A549 (cell line): ENCODE results near the gene KIAA0040. TPM values are rescaled to one million over a fixed set of nuclear protein-coding genes. Genes with fewer than 3 reads are reported as not detected.

Source experiments
- ATAC-seq, 2 experiments: fragments of 200-7000 bp in 1 of 2; fragments of >200 bp in 1 of 2; cut with Nextera tagmentation in 1 of 2; cut with Tn5 transposase in 1 of 2; 3 replicates each; pipeline versions ENCODE4 v1.8.0 to v1.9.1; 2018 to 2020; ENCODE audit warnings: mild to moderate bottlenecking in 1 of 2, moderate library complexity in 1 of 2
- CTCF ChIA-PET: fragments of 300-600 bp; sonication (Branson Sonifier 250); formaldehyde crosslinking; extraction: SDS; loops from one replicate; lab custom pipeline; 2021; ENCODE audit warnings: antibody characterized with exemption, inconsistent platforms; lab: Yijun Ruan, JAX
- POLR2A ChIA-PET: fragments of 350-600 bp; formaldehyde crosslinking; extraction: SDS; loops from one replicate; lab custom pipeline; 2021; ENCODE audit warnings: antibody characterized with exemption, inconsistent platforms; lab: Yijun Ruan, JAX
- DNase-seq, 2 experiments: peaks; one replicate each; pipeline versions ENCODE4 v3.0.0 to v3.0.0-alpha.2; 2011 to 2016; ENCODE audit warnings: low read depth in 1 of 2, low spot score in 1 of 2
- FAIRE-seq: peaks from 2 replicates; lab custom pipeline; 2011; peaks lifted over from hg19 to GRCh38; lab: Jason Lieb, UNC
- H3K27ac ChIP-seq, 2 experiments: fragments of >200 bp; sonication (Bioruptor Twin); formaldehyde crosslinking; 3 replicates each; pipeline ENCODE4 v1.5.1; 2016 to 2017
- H3K4me1 ChIP-seq: fragments of >200 bp; sonication (Bioruptor Twin); formaldehyde crosslinking; 3 replicates; pipeline ENCODE4 v1.6.1; 2016
- H3K4me2 ChIP-seq: fragments of >200 bp; sonication (Bioruptor Twin); formaldehyde crosslinking; 3 replicates; pipeline ENCODE4 v1.6.1; 2016
- H3K4me3 ChIP-seq: fragments of >200 bp; sonication (Bioruptor Twin); formaldehyde crosslinking; 3 replicates; pipeline ENCODE4 v1.5.1; 2016
- H3K9me3 ChIP-seq: fragments of >200 bp; sonication (Bioruptor Twin); formaldehyde crosslinking; 3 replicates; pipeline ENCODE4 v1.6.1; 2016
- ATOH8 ChIP-seq: fragments of 250-450 bp; sonication (Bioruptor Pico); IDR thresholded peaks from 2 replicates; pipeline ENCODE4 v1.5.0; 2020; ENCODE audit warnings: low read depth, mild to moderate bottlenecking, moderate library complexity
- BCL3 ChIP-seq: fragments of >200 bp; sonication (Bioruptor Twin); formaldehyde crosslinking; IDR thresholded peaks from 3 replicates; pipeline ENCODE4 v1.6.1; 2016
- CEBPB ChIP-seq, 2 experiments: fragments of >200 bp in 1 of 2; sonication (Bioruptor Twin) in 1 of 2; formaldehyde crosslinking in 1 of 2; IDR thresholded peaks; 2 replicates each; pipeline ENCODE4 v1.6.1; 2012 to 2016
- CHD4 ChIP-seq: fragments of 200-600 bp; sonication (generic); IDR thresholded peaks from 2 replicates; pipeline ENCODE4 v1.6.1; 2016; ENCODE audit warnings: antibody characterized with exemption, mild to moderate bottlenecking, borderline replicate concordance
- EHF ChIP-seq: fragments of 250-450 bp; sonication (Bioruptor Pico); IDR thresholded peaks from 2 replicates; pipeline ENCODE4 v1.5.0; 2020; ENCODE audit warnings: mild to moderate bottlenecking
- EHMT2 ChIP-seq: fragments of 200-600 bp; sonication (generic); IDR thresholded peaks from 2 replicates; pipeline ENCODE4 v1.6.1; 2016; ENCODE audit warnings: antibody characterized with exemption, low read depth, mild to moderate bottlenecking, moderate library complexity
- ESRRA ChIP-seq: fragments of 150-350 bp; IDR thresholded peaks from 2 replicates; pipeline ENCODE4 v1.6.1; 2014; ENCODE audit warnings: mild to moderate bottlenecking, low read length, borderline replicate concordance
- FOSB ChIP-seq: fragments of 250-450 bp; sonication (Bioruptor Pico); IDR thresholded peaks from 2 replicates; pipeline ENCODE4 v1.5.0; 2020; ENCODE audit warnings: mild to moderate bottlenecking, moderate library complexity
- FOXS1 ChIP-seq: fragments of 250-450 bp; sonication (Bioruptor Pico); IDR thresholded peaks from 2 replicates; pipeline ENCODE4 v1.5.0; 2020; ENCODE audit warnings: mild to moderate bottlenecking, moderate library complexity
- HDAC2 ChIP-seq: fragments of 200-600 bp; sonication (generic); IDR thresholded peaks from 2 replicates; pipeline ENCODE4 v1.6.1; 2016
- HEYL ChIP-seq: fragments of 250-450 bp; sonication (Bioruptor Pico); IDR thresholded peaks from 2 replicates; pipeline ENCODE4 v1.8.0; 2021; ENCODE audit warnings: mild to moderate bottlenecking, moderate library complexity
- HOXA7 ChIP-seq: fragments of 250-450 bp; sonication (Bioruptor Pico); IDR thresholded peaks from 2 replicates; pipeline ENCODE4 v1.5.0; 2020; ENCODE audit warnings: mild to moderate bottlenecking, moderate library complexity
- MAFK ChIP-seq: fragments of 450-650 bp; IDR thresholded peaks from 2 replicates; pipeline ENCODE4 v1.6.1; 2014; ENCODE audit not compliant: partially characterized antibody
- MAZ ChIP-seq: fragments of 150-350 bp; IDR thresholded peaks from 2 replicates; pipeline ENCODE4 v1.6.1; 2014; ENCODE audit warnings: antibody characterized with exemption, low read depth, low read length, borderline replicate concordance
- NFE2L2 ChIP-seq: fragments of 150-350 bp; conservative IDR thresholded peaks from 2 replicates; pipeline ENCODE4 v1.6.1; 2014; ENCODE audit warnings: low read length
- NPAS2 ChIP-seq: fragments of 250-450 bp; sonication (Bioruptor Pico); IDR thresholded peaks from 2 replicates; pipeline ENCODE4 v1.8.0; 2022; ENCODE audit warnings: mild to moderate bottlenecking, moderate library complexity, borderline replicate concordance
- PHF8 ChIP-seq: fragments of 200-600 bp; sonication (generic); IDR thresholded peaks from 2 replicates; pipeline ENCODE4 v1.6.1; 2016; ENCODE audit warnings: low read depth, mild to moderate bottlenecking, antibody characterized with exemption, moderate library complexity, borderline replicate concordance
- REST ChIP-seq: fragments of 200-600 bp; sonication (generic); IDR thresholded peaks from 2 replicates; pipeline ENCODE4 v1.6.1; 2016; ENCODE audit warnings: antibody characterized with exemption, mild to moderate bottlenecking, moderate library complexity
- RNF2 ChIP-seq: fragments of 200-600 bp; sonication (generic); IDR thresholded peaks from 2 replicates; pipeline ENCODE4 v1.6.1; 2016; ENCODE audit warnings: low read depth, mild to moderate bottlenecking, antibody characterized with exemption, moderate library complexity, borderline replicate concordance
- SREBF2 ChIP-seq: fragments of 450-650 bp; IDR thresholded peaks from 2 replicates; pipeline ENCODE4 v1.6.1; 2014; ENCODE audit warnings: mild to moderate bottlenecking, moderate library complexity
- TP53 ChIP-seq: fragments of 250-450 bp; sonication (Bioruptor Pico); IDR thresholded peaks from 2 replicates; pipeline ENCODE4 v1.5.0; 2021; ENCODE audit warnings: mild to moderate bottlenecking, moderate library complexity
- ZFP36 ChIP-seq: fragments of 450-650 bp; IDR thresholded peaks from 2 replicates; pipeline ENCODE4 v1.6.1; 2014; ENCODE audit warnings: borderline replicate concordance; ENCODE audit not compliant: partially characterized antibody
- WGBS: methylation state at CpG from one replicate; pipeline ENCODE4 v1.1.6; 2017; ENCODE audit errors: missing lambda C conversion rate; 5-methylcytosine and 5-hydroxymethylcytosine counted together
- polyA plus RNA-seq, 4 experiments: library from polyadenylated mRNA; depleted of rRNA in 3 of 4; stranded (reverse); fragments of >200 nt; fragmentation: RNase III in 1 of 4; extraction: RNeasy Plus Mini Kit Qiagen cat#74134 plus additional on column Dnase treatment in 1 of 4; gene quantifications; 2 replicates in 3 of 4; 3 replicates in 1 of 4; pipeline ENCODE4 v1.2.3, GENCODE V29; 2011 to 2017

KIAA0040 gene
- polyA plus RNA-seq, 2 of the 4 experiments (the other 2 are of a cell fraction): 0.21 to 1.1 TPM

GRCh38 chr1:175204330-175204729 lies 11.8 kb upstream of the KIAA0040 start:
- TF ChIP-seq SREBF2 (no peak), PHF8 (no peak), ZFP36 (no peak), MAFK (no peak), CHD4 (no peak)
- WGBS: 3% methylated on average over 2 of the region's 2 CpGs
- Histone ChIP-seq H3K4me1 (no peaks in the 10 kb centered on the region), H3K4me3 (no peak overlapping the region), H3K27ac (no peak overlapping the region), H3K9me3 (no peaks in the 10 kb centered on the region), H3K4me2 (no peak overlapping the region)
- FAIRE-seq (no peak), DNase-seq (no peak), ATAC-seq (no peak)
- POLR2A ChIA-PET: no interaction called here
- CTCF ChIA-PET: interaction anchor here (0.8 kb wide), 1 partner anchor 11 kb away, joined by 3 read pairs; no protein-coding TSS in a partner anchor

- H3K4me1 ChIP-seq: no peaks in the 10 kb centered on the region
- FAIRE-seq (no peak), ATAC-seq (no peak), DNase-seq (no peak)
- H3K9me3 ChIP-seq: no peaks in the 10 kb centered on the region
- no peak for TF ChIP-seq CEBPB (IDR thresholded peaks at IDR 0.05)
- no peak for TF ChIP-seq NFE2L2
- no peak for TF ChIP-seq NPAS2 (CRISPR knock-in tag)
- TF ChIP-seq FOXS1 (CRISPR knock-in tag): no peak
- TF ChIP-seq HDAC2: no peak
- no peak for TF ChIP-seq MAZ
- no peak for TF ChIP-seq HEYL (CRISPR knock-in tag)
- no peak for TF ChIP-seq REST
- TF ChIP-seq HOXA7: no peak
- no peak for TF ChIP-seq ESRRA
- TF ChIP-seq TP53 (CRISPR knock-in tag): no peak
- TF ChIP-seq MAFK: no peak
- no peak for TF ChIP-seq EHF (CRISPR knock-in tag)
- no peak for TF ChIP-seq ATOH8 (CRISPR knock-in tag)
- no peak for TF ChIP-seq FOSB
- TF ChIP-seq BCL3: no peak
- no peak for TF ChIP-seq RNF2
- TF ChIP-seq EHMT2: no peak
- no peak overlapping the region for H3K4me3 ChIP-seq
- no peak overlapping the region for H3K4me2 ChIP-seq
- H3K27ac ChIP-seq: no peak overlapping the region
- CTCF ChIA-PET: interaction anchor here (0.8 kb wide), 1 partner anchor 10 kb away, joined by 3 read pairs; no protein-coding TSS in a partner anchor
- 10% methylated on average over 5 of the region's 5 CpGs for WGBS
- POLR2A ChIA-PET: no interaction called here
Observed at GRCh38 chr1:175203570-175204068, 11.0 kb upstream of the KIAA0040 start.
